Panc1 (cell line): ENCODE results near the gene OSTF1.

Experiments used
- SIN3A ChIP-seq: IDR thresholded peaks from 2 replicates; pipeline ENCODE4 v1.6.1; 2012; ENCODE audit warnings: low read depth, mild to moderate bottlenecking, low read length, moderate library complexity, borderline replicate concordance; ENCODE audit not compliant: insufficient read depth
- TF ChIP-seq, protein P1 (sequence below): fragments of 450-650 bp; IDR thresholded peaks from 2 replicates; pipeline ENCODE4 v1.5.1; 2017; ENCODE audit warnings: mild to moderate bottlenecking

DNA sequence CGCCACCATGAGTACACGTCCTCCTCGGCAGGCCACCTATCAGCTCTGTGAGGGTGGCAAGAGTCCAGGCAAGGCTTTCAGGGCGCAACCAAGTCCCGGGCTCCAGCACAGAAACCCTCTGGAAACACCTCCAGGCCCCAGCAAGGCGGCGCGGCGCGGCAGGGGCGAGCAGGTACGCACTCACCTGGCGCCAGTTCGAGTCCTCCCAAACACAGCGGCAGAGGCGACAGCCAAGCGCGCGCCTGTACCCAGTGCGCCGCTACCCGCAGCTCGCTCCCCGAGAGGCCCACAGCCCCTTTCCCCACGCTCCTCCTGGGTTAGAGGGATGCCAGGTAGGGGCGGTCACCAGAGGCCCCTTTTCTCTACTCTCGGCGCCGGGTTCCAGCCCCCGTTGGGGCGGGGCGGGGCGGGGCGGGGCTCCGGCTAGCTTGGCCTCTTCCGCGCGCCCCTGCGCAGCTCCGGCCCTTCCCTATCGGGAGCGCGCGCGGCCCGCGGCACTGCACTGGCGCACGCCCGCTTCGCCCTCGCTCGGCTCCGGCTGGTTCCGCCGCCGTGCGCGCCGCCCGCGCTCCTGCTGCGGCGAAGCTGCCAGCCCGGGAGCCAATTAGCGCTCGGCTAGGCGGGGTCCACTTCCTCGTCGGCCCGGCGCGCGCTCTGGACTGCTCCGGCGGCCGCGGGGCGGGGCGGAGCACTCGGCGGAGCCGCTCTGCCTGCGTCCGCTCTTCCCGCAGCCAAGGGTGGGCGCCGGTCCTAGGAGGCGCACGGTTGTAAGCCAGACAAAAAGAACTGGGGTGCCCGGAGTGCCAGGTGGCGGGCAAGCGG is at the start of gene OSTF1, which contains the start of gene NMRK1:
- TF ChIP-seq, protein P1, sequence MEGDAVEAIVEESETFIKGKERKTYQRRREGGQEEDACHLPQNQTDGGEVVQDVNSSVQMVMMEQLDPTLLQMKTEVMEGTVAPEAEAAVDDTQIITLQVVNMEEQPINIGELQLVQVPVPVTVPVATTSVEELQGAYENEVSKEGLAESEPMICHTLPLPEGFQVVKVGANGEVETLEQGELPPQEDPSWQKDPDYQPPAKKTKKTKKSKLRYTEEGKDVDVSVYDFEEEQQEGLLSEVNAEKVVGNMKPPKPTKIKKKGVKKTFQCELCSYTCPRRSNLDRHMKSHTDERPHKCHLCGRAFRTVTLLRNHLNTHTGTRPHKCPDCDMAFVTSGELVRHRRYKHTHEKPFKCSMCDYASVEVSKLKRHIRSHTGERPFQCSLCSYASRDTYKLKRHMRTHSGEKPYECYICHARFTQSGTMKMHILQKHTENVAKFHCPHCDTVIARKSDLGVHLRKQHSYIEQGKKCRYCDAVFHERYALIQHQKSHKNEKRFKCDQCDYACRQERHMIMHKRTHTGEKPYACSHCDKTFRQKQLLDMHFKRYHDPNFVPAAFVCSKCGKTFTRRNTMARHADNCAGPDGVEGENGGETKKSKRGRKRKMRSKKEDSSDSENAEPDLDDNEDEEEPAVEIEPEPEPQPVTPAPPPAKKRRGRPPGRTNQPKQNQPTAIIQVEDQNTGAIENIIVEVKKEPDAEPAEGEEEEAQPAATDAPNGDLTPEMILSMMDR = no peak
- no peak for TF ChIP-seq SIN3A
